Fibroblast of skin of left biceps (primary cell): Measurements from ENCODE around the gene ARHGEF16.

Experiments
- DNase-seq, 2 experiments: peaks; one replicate each; pipeline ENCODE4 v3.0.0-alpha.2; 2013; ENCODE audit warnings: low read depth in 2 of 2

Gene ARHGEF16

DNA sequence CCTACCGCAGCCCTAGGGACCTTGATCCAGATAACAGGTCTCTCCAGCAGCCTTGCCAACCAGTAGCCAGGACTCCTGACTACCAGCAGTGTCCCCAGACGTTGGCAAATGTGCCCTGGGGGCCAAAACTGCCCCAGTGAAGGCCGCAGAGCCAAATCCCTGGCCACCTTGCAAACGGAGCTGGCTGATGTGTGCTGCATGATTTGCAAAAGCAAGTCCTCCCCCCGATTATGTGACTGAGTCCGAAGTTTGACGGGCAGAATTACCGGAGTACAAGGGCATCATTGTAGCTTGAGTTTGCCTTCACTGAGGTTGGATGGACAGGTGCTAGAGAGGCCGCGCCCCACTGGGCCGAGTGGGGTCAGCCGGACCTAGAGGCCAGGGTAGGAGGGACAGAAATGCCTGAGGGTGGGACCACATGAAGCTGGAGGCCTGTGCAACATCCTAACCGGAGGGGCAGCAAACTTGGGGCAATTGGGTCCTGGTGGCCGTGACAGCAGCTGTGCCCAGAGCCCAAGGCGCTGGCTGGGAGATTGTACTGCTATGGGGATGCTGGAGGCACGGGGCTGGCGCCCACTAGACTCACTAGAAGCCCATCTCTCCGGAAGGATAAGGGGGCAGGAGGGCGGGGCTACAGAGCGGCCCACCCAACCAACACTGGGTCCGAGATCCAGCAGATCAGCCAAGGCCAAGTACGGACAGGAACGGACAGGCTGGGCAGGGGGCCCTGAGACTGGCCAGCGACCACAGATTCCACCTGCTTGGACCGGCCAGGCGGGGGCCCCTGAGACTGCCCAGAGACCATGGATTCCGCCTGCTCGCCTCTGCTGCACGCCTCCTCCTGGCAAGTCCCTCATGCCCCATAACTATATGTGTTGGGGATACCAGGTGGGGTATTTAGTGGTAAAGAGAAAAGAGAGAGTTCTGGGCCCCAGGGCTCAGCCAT lies 2.8 kb downstream of the ARHGEF16 start:
- no peak for DNase-seq

DNA sequence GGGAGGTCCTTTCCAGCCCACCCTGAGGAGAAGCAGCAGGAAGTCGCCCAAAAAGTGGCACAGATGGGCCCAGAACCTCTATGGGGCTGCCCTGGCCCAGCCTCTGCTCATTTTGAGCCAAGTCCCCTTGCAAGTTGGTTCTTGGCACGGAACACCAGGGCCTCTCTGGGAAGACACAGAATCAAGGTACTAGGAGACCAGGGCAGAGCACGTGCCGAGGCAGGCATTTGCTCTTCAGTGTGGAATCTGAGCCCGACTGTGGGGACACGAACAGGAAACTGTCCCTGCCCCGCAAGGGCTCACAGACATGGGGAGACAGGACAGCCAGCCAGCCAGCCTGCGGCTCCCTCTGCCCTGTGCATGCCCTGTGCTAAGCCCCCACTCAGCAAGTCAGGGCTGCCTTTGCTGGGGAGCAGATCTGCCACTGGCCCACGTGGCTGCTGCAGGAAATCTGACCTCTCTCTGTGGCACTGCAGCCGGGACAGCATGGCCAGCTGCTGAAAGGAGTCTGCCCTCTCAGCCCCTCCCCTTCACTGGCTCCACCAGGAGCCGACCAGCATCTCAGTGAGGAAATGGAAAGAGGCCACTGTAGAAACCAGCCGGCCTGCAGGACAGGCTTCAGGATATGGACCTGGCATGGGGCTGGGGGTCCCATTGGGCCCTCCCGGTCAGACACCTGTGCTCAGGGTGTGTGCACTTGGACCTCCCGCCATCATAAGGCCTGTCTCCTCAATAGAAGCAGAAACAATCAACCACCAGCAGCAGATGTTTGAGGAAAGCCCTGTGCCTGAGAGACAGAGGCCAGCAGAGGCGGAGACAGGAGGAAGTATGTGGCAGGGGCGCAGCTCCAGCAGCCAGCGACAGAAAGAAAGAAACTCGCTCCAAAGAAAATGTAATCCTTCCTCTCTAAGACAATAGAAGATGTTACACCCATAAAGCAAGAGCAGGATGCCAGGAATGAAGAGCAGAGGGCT lies 3.7 kb downstream of the ARHGEF16 start:
- no peak for DNase-seq

DNA sequence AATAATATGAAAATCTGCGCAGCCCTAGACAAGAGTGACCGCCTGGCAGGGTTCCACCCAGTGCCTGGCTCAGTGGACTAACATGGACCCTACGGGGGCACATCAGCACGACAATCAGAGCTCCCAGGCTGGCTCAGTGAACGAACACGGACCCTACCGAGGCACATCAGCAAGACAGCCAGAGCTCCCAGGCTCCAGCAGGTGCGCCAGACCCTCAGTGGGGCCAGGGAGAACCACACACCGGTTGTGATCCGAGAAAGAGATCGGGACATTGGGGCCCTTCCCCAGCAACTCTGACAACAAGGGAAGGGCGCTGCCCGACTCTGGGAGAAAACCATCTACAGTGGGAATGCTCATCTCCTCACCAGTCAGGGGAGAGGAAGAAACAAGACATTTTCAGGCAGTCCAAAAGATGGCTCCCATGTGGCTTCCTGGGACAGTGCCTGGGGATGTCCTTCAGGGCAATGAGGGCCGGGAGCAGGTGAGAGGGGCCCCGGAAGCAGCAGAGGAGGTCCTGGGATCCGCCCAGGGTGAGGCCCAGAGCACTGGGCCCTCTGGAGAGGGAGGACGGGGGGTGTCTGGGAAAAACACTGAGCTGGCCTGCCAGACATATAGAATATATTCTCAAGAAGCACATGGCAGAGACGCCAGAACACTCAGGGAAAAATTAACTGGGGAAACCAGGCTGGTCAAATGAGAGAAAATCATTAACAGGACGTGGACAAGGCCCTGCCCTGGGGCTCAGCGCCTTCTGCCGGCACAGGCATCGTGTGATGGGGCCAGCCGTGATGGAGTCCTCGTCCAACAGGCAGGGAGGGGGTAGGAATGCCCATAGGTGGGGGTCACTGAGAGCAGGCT lies 4.8 kb downstream of the ARHGEF16 start:
- no peak for DNase-seq

DNA sequence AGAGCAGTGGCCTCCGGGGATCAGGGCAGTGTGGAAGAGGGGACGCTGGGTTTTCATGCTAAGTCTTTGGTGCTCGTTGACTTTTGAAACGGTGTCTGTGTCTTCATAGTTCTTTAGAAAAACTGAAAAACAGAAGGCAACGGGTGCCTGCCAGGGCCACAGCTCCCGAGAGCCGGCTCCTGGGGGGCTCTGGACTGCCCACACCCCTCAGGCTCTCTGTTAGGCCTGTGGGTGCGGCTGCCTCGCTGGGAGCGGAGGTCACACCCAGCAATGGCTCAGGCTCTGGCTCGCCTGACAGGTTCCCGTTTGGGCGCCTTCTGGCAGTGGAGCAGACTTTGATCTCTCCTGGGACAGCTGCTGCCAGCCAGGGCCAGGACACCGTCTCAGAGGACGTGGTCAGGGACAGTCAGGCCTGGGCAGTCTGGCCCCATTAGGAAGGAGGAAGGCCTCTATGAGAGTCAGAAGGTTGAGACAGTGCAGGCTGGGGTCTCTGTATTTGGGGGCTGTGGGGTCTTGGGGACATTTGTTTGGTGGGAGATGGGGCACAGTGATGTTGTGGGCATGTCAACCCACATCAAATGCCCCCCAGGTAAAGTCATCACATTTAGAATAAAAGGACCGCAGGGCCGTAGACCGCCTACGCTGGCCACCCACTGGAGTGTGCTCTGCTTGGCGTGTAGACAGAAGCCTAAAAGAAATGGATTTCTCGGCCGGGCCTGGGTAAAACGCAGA lies 5.6 kb downstream of the ARHGEF16 start:
- DNase-seq = no peak

DNA sequence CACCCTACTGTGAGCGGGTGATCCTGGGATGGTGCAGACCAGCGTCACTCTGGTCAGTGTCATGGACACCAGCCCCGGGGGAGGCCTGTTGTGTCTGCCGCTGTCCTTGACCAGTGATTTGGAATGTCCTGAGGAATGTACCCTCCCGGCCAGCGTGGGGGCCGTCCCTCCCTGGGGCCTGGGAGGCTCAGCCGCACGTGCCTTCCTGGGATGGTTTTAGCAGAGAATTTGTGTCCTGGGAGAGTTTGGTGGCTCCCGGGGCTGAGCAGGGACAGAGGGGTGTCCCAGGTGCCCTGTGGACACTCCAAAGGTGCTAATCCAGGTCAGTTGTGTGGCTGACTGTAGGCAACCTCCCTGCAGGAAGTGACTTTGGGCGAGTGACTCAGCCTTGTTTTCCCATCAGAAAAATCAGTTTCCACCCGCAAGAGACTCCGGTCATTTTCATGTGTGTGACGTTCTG lies 6.2 kb downstream of the ARHGEF16 start:
- no peak for DNase-seq

DNA sequence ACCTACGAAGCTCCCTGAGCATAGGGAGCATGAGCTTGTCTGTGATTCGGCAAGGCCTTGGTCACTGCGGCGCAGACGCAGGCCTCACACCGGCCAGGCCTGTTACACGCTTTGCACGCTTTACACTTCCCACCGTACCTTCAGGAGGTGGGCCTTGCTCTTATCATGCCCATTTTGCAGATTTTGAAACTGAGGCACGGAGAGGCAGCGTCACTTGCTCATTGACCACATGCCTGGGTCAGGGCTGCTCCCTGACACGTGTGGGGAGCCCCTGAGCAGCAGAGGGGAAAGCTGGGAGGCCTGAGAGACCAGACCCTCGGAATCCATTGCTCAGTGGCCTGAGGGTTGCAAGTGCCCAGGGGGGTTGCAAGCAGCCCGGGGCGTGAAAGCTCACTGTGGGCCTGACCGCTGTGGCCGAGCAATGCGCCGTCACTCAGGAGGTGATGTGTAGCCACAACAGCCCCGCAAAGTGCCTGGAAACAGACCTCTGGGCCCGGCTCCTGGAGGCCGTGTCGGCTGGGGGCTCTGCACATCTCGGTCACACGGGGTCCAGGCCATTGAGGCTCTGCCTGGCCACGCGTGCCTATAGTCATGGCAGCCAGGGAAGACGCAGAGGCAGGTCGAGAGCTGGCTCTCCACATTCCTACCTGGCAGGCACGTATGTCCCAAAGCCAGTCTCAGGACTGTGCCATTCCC lies 6.9 kb downstream of the ARHGEF16 start:
- no peak for DNase-seq

DNA sequence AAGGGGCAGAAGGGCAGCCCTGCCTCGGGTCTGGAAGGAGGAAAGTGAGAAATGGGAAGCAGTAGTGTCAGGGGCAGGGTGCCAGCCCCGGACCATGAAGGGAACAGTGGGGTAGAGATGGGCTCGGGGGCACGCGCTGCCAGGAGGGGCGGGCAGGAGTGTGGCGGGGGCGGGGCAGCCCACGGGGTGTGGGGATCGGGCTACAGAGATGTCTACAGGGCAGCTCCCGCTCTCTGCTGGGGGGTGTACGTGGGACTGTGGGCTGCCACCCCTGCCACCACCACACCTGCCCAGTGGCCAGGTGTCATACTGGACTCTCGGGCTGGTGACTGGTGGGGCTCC lies 7.4 kb downstream of the ARHGEF16 start:
- no peak for DNase-seq

DNA sequence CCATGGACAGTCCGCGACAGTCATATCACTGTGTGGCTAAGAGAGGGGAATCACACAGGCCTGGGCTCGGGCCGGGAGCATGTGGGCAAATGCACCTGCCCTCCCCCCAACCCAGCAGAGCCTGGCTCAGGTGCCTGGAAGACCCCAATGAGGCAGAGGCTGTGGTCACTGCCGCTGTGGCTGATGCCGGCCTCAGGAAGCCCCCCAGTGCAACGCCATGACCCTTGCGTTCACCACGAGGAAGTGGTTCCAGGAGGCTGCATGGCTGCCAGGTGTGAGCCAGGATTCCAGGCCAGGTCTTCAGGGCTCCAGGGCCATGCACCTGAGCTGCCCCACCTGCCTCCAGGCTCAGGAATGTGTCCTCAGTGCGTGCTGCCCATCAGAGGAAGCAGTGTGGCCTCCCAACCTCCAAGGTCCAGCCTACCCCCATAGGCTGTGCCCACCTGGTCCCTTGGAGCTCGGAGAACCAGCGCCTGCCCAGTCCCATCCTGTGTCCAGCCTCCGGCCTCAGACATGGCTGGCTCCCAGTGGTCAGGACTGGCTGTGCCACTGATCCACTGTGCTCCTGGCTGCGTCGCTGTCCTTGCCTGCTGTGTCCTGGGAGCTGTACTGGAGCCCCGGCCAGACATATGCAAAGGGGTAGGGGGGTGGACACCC lies 8.0 kb downstream of the ARHGEF16 start:
- DNase-seq = no peak

DNA sequence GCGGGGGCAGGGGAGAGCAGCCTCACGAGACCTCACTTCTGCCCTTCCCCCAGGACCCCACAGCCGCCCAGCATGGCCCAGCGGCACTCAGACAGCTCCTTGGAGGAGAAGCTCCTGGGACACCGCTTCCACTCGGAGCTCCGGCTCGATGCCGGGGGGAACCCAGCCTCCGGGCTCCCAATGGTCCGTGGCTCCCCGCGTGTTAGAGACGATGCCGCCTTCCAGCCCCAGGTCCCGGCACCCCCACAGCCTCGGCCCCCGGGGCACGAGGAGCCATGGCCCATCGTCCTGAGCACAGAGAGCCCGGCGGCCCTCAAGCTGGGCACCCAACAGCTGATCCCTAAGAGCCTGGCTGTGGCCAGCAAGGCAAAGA lies 8.5 kb downstream of the ARHGEF16 start:
- no peak for DNase-seq

DNA sequence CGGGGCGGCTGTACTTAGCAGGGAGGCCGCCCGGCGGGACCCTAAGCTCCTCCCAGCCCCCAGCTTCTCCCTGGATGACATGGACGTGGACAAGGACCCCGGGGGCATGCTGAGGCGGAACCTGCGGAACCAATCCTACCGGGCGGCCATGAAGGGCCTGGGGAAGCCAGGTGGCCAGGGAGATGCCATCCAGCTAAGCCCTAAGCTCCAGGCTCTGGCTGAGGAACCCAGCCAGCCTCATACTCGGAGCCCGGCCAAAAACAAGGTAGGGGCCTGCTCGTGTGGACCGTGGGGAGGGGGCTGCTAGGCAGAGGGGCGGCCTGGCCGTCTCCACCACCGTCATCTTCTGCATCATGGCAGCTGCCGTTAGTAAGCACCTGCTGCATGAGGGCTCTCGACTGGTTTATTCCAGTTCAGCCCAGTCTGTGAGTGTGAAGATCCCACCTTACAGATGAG lies 9.0 kb downstream of the ARHGEF16 start:
- no peak for DNase-seq

DNA sequence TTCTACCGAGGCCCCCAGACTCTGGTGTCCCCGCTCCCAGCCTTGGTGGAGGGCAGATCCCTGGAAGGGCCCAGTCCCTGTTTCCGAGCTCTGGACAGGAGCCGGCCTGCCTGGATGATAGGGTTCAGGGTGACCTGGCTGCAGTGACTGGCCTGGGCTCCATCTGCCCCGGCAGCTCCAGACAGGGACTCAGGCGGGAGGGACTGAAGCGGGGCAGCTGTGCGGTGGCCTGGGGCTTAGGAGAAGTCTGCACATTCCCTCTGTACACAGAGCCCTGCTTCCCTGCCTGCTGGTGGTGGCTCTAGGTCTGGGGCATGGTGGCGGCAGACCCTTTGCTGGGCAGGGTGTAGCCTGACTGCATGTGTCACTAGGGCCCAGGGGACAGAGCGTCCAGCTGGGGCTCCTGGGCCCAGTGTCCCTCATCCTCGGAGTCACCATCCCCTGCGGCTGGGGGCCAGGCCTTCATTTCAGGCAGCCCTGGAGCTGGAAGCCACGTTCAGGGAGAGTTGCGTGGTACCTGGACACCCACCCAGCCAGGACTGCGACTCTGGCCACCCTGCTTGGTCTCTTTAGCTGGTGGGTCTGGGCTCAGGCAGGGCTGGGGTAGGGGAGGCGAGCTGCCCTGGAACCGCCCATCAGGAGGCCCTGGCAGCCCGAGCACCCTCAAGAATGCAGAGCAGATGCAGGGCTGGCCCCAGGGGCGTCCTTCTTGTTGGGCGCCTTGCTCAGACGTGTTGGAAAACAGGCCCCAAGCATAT lies 9.6 kb downstream of the ARHGEF16 start:
- DNase-seq = no peak

DNA sequence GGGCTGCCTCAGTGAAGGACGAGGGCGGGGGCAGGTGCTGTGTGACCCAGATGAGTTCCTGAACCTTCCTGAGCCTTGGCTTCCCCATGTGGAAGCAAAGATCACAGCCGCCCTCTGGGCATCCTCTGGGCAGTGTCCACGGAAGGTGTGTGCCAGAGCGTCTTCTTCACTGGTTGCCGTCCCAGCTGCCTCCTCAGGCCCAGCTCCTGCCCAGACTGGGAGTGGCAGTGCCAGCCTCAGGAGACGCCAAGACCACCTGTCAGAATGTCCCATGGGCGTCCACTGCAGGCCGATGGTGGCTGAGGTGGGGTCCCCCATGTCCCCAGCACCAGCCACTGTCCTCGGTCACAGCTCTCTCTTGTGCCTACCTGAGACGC lies 10.2 kb downstream of the ARHGEF16 start:
- no peak for DNase-seq

DNA sequence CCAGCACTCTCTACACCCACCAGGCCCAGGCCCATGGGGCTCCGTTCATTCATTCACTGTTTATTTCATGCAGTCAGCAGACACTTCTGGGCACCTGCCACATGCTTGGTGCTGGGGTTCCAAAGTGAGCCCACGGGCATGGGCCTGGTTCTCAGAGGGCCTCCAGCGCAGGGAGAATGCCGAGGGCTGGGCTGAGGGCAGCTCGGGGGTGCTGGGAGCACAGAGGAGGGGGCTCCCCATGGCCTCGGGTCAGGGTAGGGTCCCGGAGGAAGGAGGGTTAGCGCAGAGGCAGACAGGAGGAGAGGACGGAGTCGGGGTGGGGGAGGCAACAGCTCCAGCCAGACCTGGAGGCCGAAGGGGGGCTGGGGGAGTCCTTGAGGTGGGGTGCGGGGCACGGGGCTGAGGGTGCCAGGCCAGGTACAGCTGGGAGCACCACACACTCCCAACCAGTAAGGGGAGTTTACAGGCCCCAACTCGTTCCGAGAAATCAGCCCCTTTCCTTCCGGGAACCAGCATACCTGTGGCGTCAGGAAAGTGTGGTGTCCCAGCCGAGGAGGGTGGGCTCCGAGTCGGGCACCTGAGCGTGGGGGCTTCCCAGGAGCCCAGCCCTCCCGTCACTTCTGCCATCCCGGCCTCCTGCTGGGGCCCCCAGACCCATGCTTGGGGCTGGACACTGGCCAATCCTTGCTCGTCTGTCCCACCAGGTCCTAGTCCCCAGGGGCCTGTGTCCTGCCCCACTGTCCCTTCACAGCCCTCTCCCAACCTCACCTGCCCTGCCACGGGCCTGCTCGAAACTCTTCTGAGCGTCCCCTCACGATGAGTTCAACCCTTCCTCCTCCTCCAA lies 10.8 kb downstream of the ARHGEF16 start:
- DNase-seq = no peak

DNA sequence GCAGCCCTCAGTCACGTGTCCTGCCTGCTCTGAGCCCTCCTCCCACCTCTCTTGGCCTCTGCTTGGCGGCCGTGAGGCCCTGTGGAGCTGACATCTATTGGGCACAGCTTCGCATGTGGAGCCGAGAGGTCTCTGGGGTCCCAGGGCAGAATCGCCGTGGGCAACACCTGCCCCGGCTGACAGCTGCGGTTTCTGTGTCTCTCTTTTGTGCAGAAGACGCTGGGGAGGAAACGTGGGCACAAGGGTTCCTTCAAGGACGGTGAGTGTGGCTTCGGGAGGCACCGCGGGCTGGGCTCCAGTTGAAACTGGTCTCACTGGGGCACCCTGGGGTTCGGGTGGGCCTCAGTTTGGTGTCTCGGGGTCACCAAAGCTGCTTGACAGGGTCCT lies 11.5 kb downstream of the ARHGEF16 start:
- no peak for DNase-seq

DNA sequence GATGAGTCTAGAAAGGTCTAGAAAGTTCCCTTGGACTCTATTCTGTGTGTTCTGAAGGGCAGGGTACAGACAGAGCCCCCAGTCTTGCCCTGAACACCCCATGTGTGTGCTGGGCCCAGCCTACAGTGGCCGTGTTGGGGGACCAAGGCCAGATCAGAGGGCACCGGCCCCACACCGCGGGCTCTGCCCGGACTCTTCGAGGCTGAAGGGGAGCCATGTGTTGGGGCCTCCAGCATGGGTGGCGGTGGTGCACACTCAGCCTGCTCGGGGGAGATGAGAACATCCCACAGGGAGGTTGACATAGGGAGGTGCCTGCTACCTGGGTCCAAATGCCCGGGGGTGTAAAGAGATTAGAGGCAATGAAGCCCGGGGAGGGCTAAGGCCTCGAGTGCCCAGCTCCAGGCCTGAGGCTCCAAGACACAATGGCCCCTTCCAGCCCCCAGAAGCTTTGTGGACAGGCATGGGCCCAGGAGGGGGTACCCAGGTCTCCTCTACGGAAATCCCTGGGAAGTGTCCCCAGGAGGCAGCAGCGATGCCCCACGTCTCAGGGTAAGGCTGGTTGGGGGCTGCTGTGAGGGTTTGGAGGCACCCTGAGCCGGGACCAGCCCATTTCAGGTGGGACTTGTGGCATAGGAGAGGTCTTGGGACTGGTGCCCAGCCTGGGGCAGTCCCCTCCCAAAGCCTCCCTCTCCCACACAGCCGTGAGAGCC lies 12.1 kb downstream of the ARHGEF16 start:
- no peak for DNase-seq

DNA sequence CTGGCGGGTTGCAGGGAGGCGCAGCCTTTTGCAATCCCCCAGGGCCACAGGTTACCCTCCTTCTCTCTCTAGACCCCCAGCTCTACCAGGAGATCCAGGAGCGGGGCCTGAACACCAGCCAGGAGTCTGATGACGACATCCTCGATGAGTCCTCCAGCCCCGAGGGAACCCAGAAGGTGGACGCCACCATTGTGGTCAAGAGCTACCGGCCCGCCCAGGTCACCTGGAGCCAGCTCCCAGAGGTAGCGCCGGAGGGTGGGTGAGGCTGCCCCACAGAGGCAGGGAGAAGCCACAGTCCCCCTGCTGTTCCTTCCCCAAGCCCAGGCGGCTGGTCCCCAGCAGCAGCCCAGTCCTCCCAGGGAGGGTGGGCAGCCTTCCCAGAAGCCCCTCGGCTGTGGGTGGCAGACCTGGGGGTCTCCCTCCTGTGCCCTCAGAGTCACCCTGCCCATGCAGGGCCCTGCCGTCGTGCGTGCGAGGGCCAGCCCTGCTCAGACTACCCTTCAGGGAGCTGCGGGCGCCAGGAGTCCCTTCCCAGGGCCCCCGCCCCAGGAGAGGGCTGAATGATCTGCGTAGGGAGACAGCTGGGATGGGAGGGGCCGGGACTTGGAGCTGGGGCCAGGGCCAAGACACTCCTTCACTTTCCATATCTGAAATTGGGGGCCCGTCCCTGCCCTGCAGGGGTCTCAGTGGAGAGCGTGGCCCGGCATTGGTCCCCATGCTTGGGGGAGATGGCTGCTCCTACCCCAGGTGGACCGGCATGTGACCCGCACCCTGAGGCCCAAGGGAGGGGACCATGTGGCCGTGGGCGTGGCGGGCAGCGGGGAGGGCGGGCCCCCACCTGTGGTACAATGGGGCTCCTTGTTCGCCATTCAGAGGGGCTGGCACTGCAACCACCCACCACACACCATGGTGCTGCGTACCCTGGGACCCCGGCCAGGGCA lies 12.9 kb downstream of the ARHGEF16 start:
- no peak for DNase-seq
